Keratinocyte (primary cell): Measurements from ENCODE around the gene COA7. TPM values are rescaled to one million over a fixed set of nuclear protein-coding genes. Genes with fewer than 3 reads are reported as not detected.

ENCODE experiments used
- DNase-seq: peaks from one replicate; pipeline ENCODE4 v3.0.0-alpha.2; 2011; ENCODE audit warnings: low read depth, missing footprints, low spot score
- FAIRE-seq: peaks from 2 replicates; lab custom pipeline; 2011; peaks lifted over from hg19 to GRCh38; lab: Jason Lieb, UNC
- H2AFZ ChIP-seq: 2 replicates; pipeline ENCODE4 v1.6.0; 2012; ENCODE audit warnings: low read length, control low read depth, inconsistent platforms; ENCODE audit not compliant: control insufficient read depth
- H3K27ac ChIP-seq: 2 replicates; pipeline ENCODE4 v1.5.1; 2011; ENCODE audit warnings: low read length; ENCODE audit not compliant: control insufficient read depth, insufficient read depth
- H3K27me3 ChIP-seq: 3 replicates; pipeline ENCODE4 v1.6.0; 2011; ENCODE audit warnings: low read length; ENCODE audit not compliant: control insufficient read depth, insufficient read depth; ENCODE audit errors: extremely low read depth
- H3K36me3 ChIP-seq, 2 experiments: 2 replicates in 1 of 2; 3 replicates in 1 of 2; pipeline ENCODE4 v1.5.1; 2011; ENCODE audit warnings: low read length in 2 of 2, mild to moderate bottlenecking in 1 of 2; ENCODE audit not compliant: control insufficient read depth in 2 of 2, insufficient read depth in 2 of 2; ENCODE audit errors: extremely low read depth in 1 of 2
- H3K4me1 ChIP-seq: 3 replicates; pipeline ENCODE4 v1.5.1; 2011; ENCODE audit warnings: low read length; ENCODE audit not compliant: control insufficient read depth, insufficient read depth; ENCODE audit errors: extremely low read depth
- H3K4me2 ChIP-seq: 3 replicates; pipeline ENCODE4 v1.6.0; 2011; ENCODE audit warnings: low read depth, low read length; ENCODE audit not compliant: control insufficient read depth, insufficient read depth; ENCODE audit errors: extremely low read depth
- H3K4me3 ChIP-seq, 3 experiments: fragments of 200-600 bp in 1 of 3; sonication (generic) in 1 of 3; 2 replicates in 2 of 3; 3 replicates in 1 of 3; pipeline ENCODE4 v1.5.1; 2011 to 2016; ENCODE audit warnings: low read length in 3 of 3, mild to moderate bottlenecking in 3 of 3, control low read depth in 2 of 3, inconsistent platforms in 1 of 3, low read depth in 1 of 3, mixed read lengths in 1 of 3, mixed run types in 1 of 3, moderate library complexity in 1 of 3; ENCODE audit not compliant: control insufficient read depth in 2 of 3, insufficient read depth in 2 of 3; ENCODE audit errors: extremely low read depth in 1 of 3
- H3K79me2 ChIP-seq: 2 replicates; pipeline ENCODE4 v1.6.0; 2012; ENCODE audit warnings: low read length; ENCODE audit not compliant: control insufficient read depth, insufficient read depth
- H3K9ac ChIP-seq: 3 replicates; pipeline ENCODE4 v1.6.0; 2011; ENCODE audit warnings: low read length; ENCODE audit not compliant: control insufficient read depth, insufficient read depth; ENCODE audit errors: extremely low read depth
- H3K9me1 ChIP-seq: 3 replicates; pipeline ENCODE4 v1.6.0; 2011; ENCODE audit warnings: low read length; ENCODE audit not compliant: control insufficient read depth, insufficient read depth; ENCODE audit errors: extremely low read depth
- H3K9me3 ChIP-seq: 2 replicates; pipeline ENCODE4 v1.5.1; 2012; ENCODE audit warnings: low read depth, low read length; ENCODE audit not compliant: control insufficient read depth
- H4K20me1 ChIP-seq: 3 replicates; pipeline ENCODE4 v1.6.0; 2011; ENCODE audit warnings: low read length; ENCODE audit not compliant: control insufficient read depth, insufficient read depth; ENCODE audit errors: extremely low read depth
- CTCF ChIP-seq, 3 experiments: IDR thresholded peaks in 1 of 3; conservative IDR thresholded peaks in 1 of 3; optimal IDR thresholded peaks in 1 of 3; 2 replicates in 2 of 3; 3 replicates in 1 of 3; pipeline versions ENCODE3 to v1.5.1; 2011; ENCODE audit warnings: low read length in 3 of 3, mild to moderate bottlenecking in 3 of 3, moderate library complexity in 2 of 3, control low read depth in 1 of 3, inconsistent platforms in 1 of 3; ENCODE audit not compliant: insufficient read depth in 2 of 3; ENCODE audit errors: extremely low read depth in 1 of 3
- EZH2 ChIP-seq: IDR thresholded peaks from one replicate; pipeline ENCODE4 v1.6.1; 2012; ENCODE audit warnings: inconsistent platforms, mild to moderate bottlenecking, low read length, moderate library complexity
- dilution Hi-C: fragments of 300-500 bp; cut with MboI; formaldehyde crosslinking; loops from one replicate; pipeline ENCODE4 v1.7.0; 2020; ENCODE audit warnings: low sequenced_read_pairs; ENCODE audit not compliant: extremely low pct_ligation_motif_present
- polyA minus RNA-seq, 3 experiments: library from RNA; depleted of rRNA, polyadenylated mRNA; stranded (reverse); fragments of >200 nt; gene quantifications; 1 replicate in 1 of 3; 2 replicates in 1 of 3; 3 replicates in 1 of 3; pipeline ENCODE4 v1.2.3, GENCODE V29; 2011
- polyA plus RNA-seq, 5 experiments: library from polyadenylated mRNA; depleted of rRNA in 3 of 5; stranded (reverse) in 3 of 5; stranded (forward) in 1 of 5; unstranded in 1 of 5; fragments of >200 nt; gene quantifications; 1 replicate in 1 of 5; 2 replicates in 3 of 5; 3 replicates in 1 of 5; pipeline versions ENCODE4 v1.2.1 to v1.2.3, GENCODE V29; 2011 to 2012; ENCODE audit warnings: missing spikeins in 2 of 5, low read depth in 1 of 5, low replicate concordance in 1 of 5

The COA7 gene
- polyA plus RNA-seq: 22.6 to 27.4 TPM (median 23.5 TPM) in 3 replicates
- 7.5 TPM for polyA plus RNA-seq (2011; ENCODE audit: low read depth)
- 16.9 and 21.4 TPM in 2 replicates for polyA plus RNA-seq (2011; cell fraction: cytosol; rRNA removed)
- 17.4 and 18.8 TPM in 2 replicates for polyA plus RNA-seq (2011; cell fraction: nucleus; rRNA removed)
- polyA plus RNA-seq (2012; ENCODE audit: low replicate concordance): 17.2 and 26.4 TPM in 2 replicates
- polyA minus RNA-seq: 18.8 to 33.8 TPM (median 33.1 TPM) in 3 replicates
- 14.4 TPM for polyA minus RNA-seq (2011; cell fraction: cytosol; rRNA and poly(A)+ RNA removed)
- 6.5 and 13.7 TPM in 2 replicates for polyA minus RNA-seq (2011; cell fraction: nucleus; rRNA and poly(A)+ RNA removed)

GRCh38 chr1:52697795-52698674 is at the start of gene COA7:
Gene COA7, minus strand, starts transcription at chr1:52698347. Its CDS starts 21 bp downstream, at chr1:52698326.
- Histone ChIP-seq H3K79me2 (peaks cover 44% of the 10 kb centered on the region), H3K4me3 (peak within 1 kb of the TSS; percentile 82 to 94 (median 93)), H3K36me3 (peaks cover 1 to 4% of the 10 kb centered on the region in 2 experiments), H3K9me1 (no peaks in the 10 kb centered on the region), H2AFZ (peak within 1 kb of the TSS; percentile 99), H4K20me1 (no peaks in the 10 kb centered on the region), H3K4me2 (peak within 1 kb of the TSS; percentile 90), H3K27ac (peak within 1 kb of the TSS; percentile 87), H3K27me3 (no peaks in the 10 kb centered on the region), H3K9me3 (no peaks in the 10 kb centered on the region), H3K9ac (peak within 1 kb of the TSS; percentile 93), H3K4me1 (peaks cover 13% of the 10 kb centered on the region)
- TF ChIP-seq CTCF (optimal IDR thresholded peaks at IDR 0.05 in 1 of 3, IDR thresholded peaks at IDR 0.05 in 1 of 3, conservative IDR thresholded peaks at IDR 0.05 in 1 of 3; ENCODE audit: extremely low read depth in 1 of 3, insufficient read depth in 2 of 3, low read length in 3 of 3): no peak
- TF ChIP-seq EZH2: no peak
- no peak for FAIRE-seq
- no peak for DNase-seq
- dilution Hi-C loops: no loop called here

DNA sequence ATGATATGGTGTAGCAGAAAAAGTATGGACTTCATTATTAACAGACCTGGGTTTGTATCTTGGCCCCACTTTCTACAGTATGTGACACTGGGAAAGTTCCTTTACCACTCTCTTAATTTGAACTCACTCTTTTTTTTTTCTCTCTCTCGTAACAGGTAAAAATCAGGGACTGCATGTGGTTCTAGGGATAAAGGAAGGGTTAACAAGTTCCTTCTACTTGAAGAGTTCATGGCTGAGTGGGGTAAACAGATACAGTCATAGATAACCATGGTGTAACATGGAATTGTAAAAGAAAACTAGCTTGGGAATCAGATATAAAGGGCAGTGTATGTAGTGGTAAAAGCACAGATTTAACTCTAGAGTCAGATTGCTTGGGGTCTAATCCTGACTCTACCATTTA is 49.3 kb upstream of the COA7 start:
- Histone ChIP-seq H3K27ac (no peak overlapping the region), H3K9ac (no peak overlapping the region), H3K9me1 (no peaks in the 10 kb centered on the region), H3K36me3 (no peaks in the 10 kb centered on the region), H3K4me3 (no peak overlapping the region), H3K9me3 (no peaks in the 10 kb centered on the region), H3K27me3 (no peaks in the 10 kb centered on the region), H3K4me1 (peaks cover 4% of the 10 kb centered on the region), H3K79me2 (no peaks in the 10 kb centered on the region), H3K4me2 (no peak overlapping the region), H2AFZ (no peak overlapping the region), H4K20me1 (no peaks in the 10 kb centered on the region)
- dilution Hi-C loops: no loop called here
- DNase-seq (no peak), FAIRE-seq (no peak)
- TF ChIP-seq CTCF (optimal IDR thresholded peaks at IDR 0.05 in 1 of 3, IDR thresholded peaks at IDR 0.05 in 1 of 3, conservative IDR thresholded peaks at IDR 0.05 in 1 of 3; ENCODE audit: extremely low read depth in 1 of 3, insufficient read depth in 2 of 3, low read length in 3 of 3): no peak
- no peak for TF ChIP-seq EZH2
